ENCODE data around the gene ZNF584.

Gene ZNF584

DNA sequence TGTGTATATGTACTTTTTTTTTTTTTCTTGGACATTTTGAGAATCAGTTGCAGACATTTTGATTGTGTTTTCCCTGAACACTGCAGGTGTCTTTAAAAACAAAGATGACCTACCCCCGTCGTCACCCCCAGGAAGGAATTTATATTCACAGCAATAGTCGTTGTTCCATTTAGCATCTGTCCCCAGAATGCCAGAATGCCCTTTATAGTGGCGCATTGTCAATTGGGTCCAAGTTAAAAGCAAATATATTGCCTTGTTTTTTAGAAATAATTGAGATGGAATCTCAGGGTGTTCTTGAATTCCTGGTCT is 14.8 kb upstream of the ZNF584 start:
- TF ChIP-seq, protein P1, sequence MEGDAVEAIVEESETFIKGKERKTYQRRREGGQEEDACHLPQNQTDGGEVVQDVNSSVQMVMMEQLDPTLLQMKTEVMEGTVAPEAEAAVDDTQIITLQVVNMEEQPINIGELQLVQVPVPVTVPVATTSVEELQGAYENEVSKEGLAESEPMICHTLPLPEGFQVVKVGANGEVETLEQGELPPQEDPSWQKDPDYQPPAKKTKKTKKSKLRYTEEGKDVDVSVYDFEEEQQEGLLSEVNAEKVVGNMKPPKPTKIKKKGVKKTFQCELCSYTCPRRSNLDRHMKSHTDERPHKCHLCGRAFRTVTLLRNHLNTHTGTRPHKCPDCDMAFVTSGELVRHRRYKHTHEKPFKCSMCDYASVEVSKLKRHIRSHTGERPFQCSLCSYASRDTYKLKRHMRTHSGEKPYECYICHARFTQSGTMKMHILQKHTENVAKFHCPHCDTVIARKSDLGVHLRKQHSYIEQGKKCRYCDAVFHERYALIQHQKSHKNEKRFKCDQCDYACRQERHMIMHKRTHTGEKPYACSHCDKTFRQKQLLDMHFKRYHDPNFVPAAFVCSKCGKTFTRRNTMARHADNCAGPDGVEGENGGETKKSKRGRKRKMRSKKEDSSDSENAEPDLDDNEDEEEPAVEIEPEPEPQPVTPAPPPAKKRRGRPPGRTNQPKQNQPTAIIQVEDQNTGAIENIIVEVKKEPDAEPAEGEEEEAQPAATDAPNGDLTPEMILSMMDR (IDR thresholded peaks at IDR 0.05; ENCODE audit: low read depth, low read length) = no peak
- H3K27me3 ChIP-seq = no peaks in the 10 kb centered on the region; the same call in 1 of the 2 replicates
- no peak for DNase-seq

DNA sequence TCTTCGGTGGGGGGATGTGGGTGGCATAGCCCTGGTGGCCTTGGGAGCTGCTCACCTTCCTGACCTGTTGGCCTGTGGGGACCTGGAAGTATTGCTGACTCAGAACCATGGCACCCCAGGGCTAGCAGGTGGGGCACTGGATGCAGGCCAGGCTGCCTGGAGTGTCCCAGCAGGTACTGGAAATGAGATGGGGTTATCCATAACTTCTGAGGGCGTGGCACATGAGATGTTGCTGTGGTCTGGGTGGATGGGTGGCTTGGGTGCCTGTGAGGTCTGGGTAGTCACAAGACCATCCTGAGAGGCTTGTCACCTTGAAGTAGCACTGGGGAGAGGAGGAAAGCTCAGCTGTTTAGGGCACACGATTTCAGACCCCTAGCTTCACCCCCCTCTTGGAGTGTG is 13.6 kb upstream of the ZNF584 start:
- H3K9me3 ChIP-seq = no peaks in the 10 kb centered on the region
- peaks cover 63% of the 10 kb centered on the region for H3K36me3 ChIP-seq
- no peaks in the 10 kb centered on the region for H3K4me1 ChIP-seq
- TF ChIP-seq, protein P1 (IDR thresholded peaks at IDR 0.05; ENCODE audit: low read depth, low read length) = no peak
- no peak for DNase-seq
- no peak overlapping the region for H3K4me3 ChIP-seq (ENCODE audit: low read depth, low read length)
- H3K27me3 ChIP-seq = no peaks in the 10 kb centered on the region; the same call in 1 of the 2 replicates

More for the DNA sequence above, 14.8 kb upstream of the ZNF584 start:
- Histone ChIP-seq H3K9me3 (no peaks in the 10 kb centered on the region), H3K4me1 (no peaks in the 10 kb centered on the region), H3K36me3 (peaks cover 74% of the 10 kb centered on the region), H3K4me3 (ENCODE audit: low read depth, low read length) (no peak overlapping the region)

DNA sequence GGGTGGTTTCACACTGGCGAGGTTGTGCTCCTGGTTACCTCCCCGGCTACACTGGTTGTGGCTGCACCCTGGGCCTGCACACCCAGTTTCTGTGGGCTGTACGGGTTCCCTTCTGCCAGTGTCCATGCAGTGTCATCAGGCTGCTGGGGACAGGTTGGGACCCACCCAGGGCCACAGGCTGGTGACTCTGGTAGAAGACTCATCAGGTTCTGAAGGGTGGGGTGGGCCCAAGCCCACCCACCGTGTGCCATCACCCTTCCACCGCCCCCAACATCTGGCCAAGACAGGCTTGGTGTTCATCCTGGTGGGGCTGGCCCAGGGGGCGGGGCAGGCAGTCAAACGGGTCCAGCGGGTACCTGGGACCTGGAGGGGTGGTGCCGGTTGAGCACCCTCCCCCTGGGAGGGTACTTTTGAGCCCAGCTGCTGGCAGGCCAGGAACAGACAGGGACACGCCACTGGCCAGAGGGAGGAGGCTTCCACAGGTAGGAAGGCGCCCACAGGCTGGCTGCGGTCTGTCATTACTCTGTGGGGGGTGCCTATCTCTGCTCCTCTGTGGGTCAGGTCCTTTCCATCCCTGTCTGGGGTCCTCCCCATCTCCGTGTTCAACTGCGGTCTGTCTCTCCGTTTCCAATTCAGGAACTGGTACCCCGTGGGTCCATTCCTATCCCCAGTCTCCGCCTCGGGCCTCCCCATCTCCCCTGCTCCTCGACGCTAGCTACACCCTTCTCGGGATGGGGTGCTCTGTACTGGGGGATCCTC is 13.1 kb upstream of the ZNF584 start, which contains the start of gene RNF225:
Gene RNF225 (plus strand): TSS at position 437 of the 759 bp plus-strand sequence. CDS start 434 bp downstream, outside the sequence.
- H3K36me3 ChIP-seq = peaks cover 57% of the 10 kb centered on the region
- DNase-seq = peak; percentile 32

DNA sequence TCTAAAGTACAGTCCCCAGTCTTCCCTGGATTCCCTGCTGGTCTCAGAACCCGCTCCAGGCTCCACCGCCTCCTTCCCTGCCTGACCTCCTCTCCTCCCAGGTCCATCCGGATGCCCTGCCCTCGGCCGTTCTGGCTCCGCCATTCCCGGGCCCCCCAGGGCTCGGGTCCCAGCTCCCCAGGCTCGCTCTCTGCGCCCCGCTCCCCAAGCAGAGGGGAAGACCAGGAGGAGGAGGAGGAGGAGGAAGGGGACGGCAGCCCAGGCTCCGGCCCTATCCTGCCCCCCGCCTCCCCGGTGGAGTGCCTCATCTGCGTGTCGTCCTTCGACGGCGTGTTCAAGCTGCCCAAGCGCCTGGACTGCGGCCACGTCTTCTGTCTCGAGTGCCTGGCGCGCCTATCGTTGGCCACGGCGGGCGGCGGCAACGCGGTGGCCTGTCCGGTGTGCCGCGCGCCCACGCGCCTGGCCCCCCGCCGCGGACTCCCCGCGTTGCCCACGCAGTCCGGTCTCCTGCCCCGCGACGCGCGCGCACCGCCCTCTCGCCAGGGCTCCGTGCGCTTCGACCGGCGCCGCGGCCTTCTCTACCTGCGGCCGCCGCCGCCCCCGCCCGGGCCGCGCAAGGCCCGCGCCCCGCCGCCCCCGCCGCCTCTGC is 12.3 kb upstream of the ZNF584 start:
- Histone ChIP-seq H3K4me3 (ENCODE audit: low read depth, low read length) (no peak overlapping the region), H3K9me3 (no peaks in the 10 kb centered on the region), H3K36me3 (peaks cover 50% of the 10 kb centered on the region), H3K4me1 (no peaks in the 10 kb centered on the region), H3K27me3 (no peaks in the 10 kb centered on the region; the same call in 1 of the 2 replicates)
- DNase-seq = no peak
- TF ChIP-seq, protein P1 (IDR thresholded peaks at IDR 0.05; ENCODE audit: low read depth, low read length) = no peak

More for the DNA sequence above, 13.1 kb upstream of the ZNF584 start, which contains the start of gene RNF225:
- Histone ChIP-seq H3K9me3 (no peaks in the 10 kb centered on the region), H3K4me3 (ENCODE audit: low read depth, low read length) (no peak within 1 kb of the TSS), H3K27me3 (no peaks in the 10 kb centered on the region; the same call in 1 of the 2 replicates), H3K4me1 (no peaks in the 10 kb centered on the region)
- TF ChIP-seq, protein P1 (IDR thresholded peaks at IDR 0.05; ENCODE audit: low read depth, low read length) = no peak

DNA sequence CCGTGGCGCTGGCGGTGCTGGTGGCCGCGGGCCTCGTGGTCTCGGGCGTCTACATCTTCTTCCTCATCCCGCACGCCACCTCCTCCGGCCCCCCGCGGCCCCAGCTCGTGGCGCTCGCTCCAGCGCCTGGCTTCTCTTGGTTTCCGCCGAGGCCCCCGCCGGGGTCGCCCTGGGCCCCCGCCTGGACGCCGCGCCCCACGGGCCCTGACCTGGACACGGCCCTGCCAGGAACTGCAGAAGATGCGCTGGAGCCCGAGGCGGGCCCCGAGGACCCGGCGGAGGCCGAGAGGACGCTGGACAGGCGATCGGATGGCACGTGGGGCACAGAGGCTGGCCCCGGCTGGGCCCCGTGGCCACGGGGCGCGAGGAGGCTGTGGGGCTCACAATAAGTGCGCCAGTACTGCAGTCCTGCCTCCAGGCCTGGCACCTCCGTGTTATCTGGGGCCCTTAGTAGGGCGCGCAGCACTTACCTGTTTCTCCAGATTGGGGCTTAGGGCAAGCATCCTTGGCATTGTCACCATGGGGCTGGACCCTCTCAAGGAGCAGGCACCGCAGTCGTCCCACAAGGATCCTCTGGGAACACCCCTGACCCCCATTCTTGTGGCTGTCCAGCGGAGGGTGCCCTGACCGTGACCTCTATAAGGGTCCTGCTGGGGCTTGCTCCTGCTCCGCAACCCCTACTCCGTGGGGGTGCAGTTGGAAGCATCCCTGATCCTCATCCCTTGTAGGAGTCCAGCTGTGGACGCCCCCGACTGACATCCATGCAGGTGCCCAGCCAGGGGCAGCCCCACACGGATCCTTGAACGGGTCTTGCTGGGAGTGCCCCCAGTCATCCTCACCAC is 11.5 kb upstream of the ZNF584 start:
- H3K9me3 ChIP-seq = no peaks in the 10 kb centered on the region
- no peaks in the 10 kb centered on the region; the same call in 1 of the 2 replicates for H3K27me3 ChIP-seq
- no peak for DNase-seq
- H3K36me3 ChIP-seq = peaks cover 42% of the 10 kb centered on the region
- TF ChIP-seq, protein P1 (IDR thresholded peaks at IDR 0.05; ENCODE audit: low read depth, low read length) = no peak
- H3K4me1 ChIP-seq = no peaks in the 10 kb centered on the region
- no peak overlapping the region for H3K4me3 ChIP-seq (ENCODE audit: low read depth, low read length)
